HEK293 (cell line): ENCODE measurements around the gene FABP7.

ENCODE experiments used
- CTCF ChIA-PET: fragments of 350-600 bp; formaldehyde crosslinking; extraction: SDS; loops from one replicate; lab custom pipeline; 2021; ENCODE audit warnings: antibody characterized with exemption; lab: Yijun Ruan, JAX
- POLR2A ChIA-PET: fragments of 300-600 bp; formaldehyde crosslinking; extraction: SDS; loops from one replicate; lab custom pipeline; 2020; ENCODE audit warnings: antibody characterized with exemption, inconsistent platforms; lab: Yijun Ruan, JAX
- H3K27ac ChIP-seq: fragments of 200-500 bp; sonication (Bioruptor generic); 2 replicates; pipeline ENCODE4 v1.5.1; 2014; ENCODE audit warnings: low read depth, low read length, control low read depth, inconsistent platforms; ENCODE audit errors: extremely low read depth
- H3K36me3 ChIP-seq, 2 experiments: fragments of 200-500 bp in 1 of 2; sonication (Bioruptor generic) in 1 of 2; 1 replicate in 1 of 2; 2 replicates in 1 of 2; pipeline ENCODE4 v1.5.1; 2014 to 2017; ENCODE audit warnings: inconsistent platforms in 2 of 2, low read length in 2 of 2; ENCODE audit not compliant: control insufficient read depth in 2 of 2, insufficient read depth in 1 of 2
- H3K4me1 ChIP-seq: fragments of 200-500 bp; sonication (Bioruptor generic); 2 replicates; pipeline ENCODE4 v1.5.1; 2014; ENCODE audit warnings: mild to moderate bottlenecking, low read length, inconsistent platforms; ENCODE audit not compliant: control insufficient read depth, insufficient read depth
- H3K4me3 ChIP-seq: 2 replicates; pipeline ENCODE4 v1.5.1; 2011; ENCODE audit warnings: low read depth, mild to moderate bottlenecking, control low read depth, low read length, moderate library complexity
- H3K9me3 ChIP-seq: fragments of 200-500 bp; sonication (Bioruptor generic); 2 replicates; pipeline ENCODE4 v1.5.1; 2014; ENCODE audit warnings: low read depth, low read length, inconsistent platforms; ENCODE audit not compliant: control insufficient read depth, insufficient read depth
- HIC1 ChIP-seq: fragments of 450-650 bp; formaldehyde crosslinking; IDR thresholded peaks from 2 replicates; pipeline ENCODE4 v1.5.1; 2016; ENCODE audit warnings: missing biosample characterization, missing genetic modification characterization
- KLF1 ChIP-seq: fragments of 450-650 bp; formaldehyde crosslinking; IDR thresholded peaks from 2 replicates; pipeline ENCODE4 v1.5.1; 2016; ENCODE audit warnings: missing biosample characterization, missing genetic modification characterization
- KLF8 ChIP-seq: fragments of 450-650 bp; formaldehyde crosslinking; IDR thresholded peaks from 2 replicates; pipeline ENCODE4 v1.5.1; 2016; ENCODE audit warnings: missing biosample characterization, missing genetic modification characterization
- SALL2 ChIP-seq: fragments of 450-650 bp; formaldehyde crosslinking; IDR thresholded peaks from 2 replicates; pipeline ENCODE4 v1.5.0; 2017; ENCODE audit warnings: missing biosample characterization, mild to moderate bottlenecking, missing genetic modification characterization, borderline replicate concordance
- SP2 ChIP-seq: fragments of 450-650 bp; formaldehyde crosslinking; IDR thresholded peaks from 2 replicates; pipeline ENCODE4 v1.5.1; 2016; ENCODE audit warnings: missing biosample characterization, missing genetic modification characterization
- TCF7L2 ChIP-seq: IDR thresholded peaks from 2 replicates; pipeline ENCODE4 v1.6.1; 2011; ENCODE audit warnings: low read depth, mild to moderate bottlenecking, inconsistent platforms, low read length, moderate library complexity, borderline replicate concordance
- ZNF221 ChIP-seq: fragments of 450-650 bp; formaldehyde crosslinking; IDR thresholded peaks from 2 replicates; pipeline ENCODE4 v1.5.1; 2017; ENCODE audit warnings: missing biosample characterization, missing genetic modification characterization, borderline replicate concordance
- ZNF223 ChIP-seq: fragments of 450-650 bp; formaldehyde crosslinking; IDR thresholded peaks from 2 replicates; pipeline ENCODE4 v1.5.1; 2016; ENCODE audit warnings: missing biosample characterization, missing genetic modification characterization
- ZNF341 ChIP-seq: fragments of 450-650 bp; formaldehyde crosslinking; IDR thresholded peaks from 2 replicates; pipeline ENCODE4; 2016; ENCODE audit warnings: low read depth, missing biosample characterization, missing genetic modification characterization
- ZNF416 ChIP-seq: fragments of 450-650 bp; formaldehyde crosslinking; IDR thresholded peaks from 2 replicates; pipeline ENCODE4 v1.5.1; 2016; ENCODE audit warnings: missing biosample characterization, missing genetic modification characterization
- ZNF423 ChIP-seq: fragments of 450-650 bp; formaldehyde crosslinking; IDR thresholded peaks from 2 replicates; pipeline ENCODE4 v1.5.1; 2016; ENCODE audit warnings: missing biosample characterization, missing genetic modification characterization
- ZNF510 ChIP-seq: fragments of 450-650 bp; formaldehyde crosslinking; IDR thresholded peaks from 2 replicates; pipeline ENCODE4 v1.5.1; 2018; ENCODE audit warnings: mild to moderate bottlenecking, missing genetic modification characterization, missing biosample characterization; ENCODE audit not compliant: insufficient replicate concordance
- ZNF747 ChIP-seq: fragments of 450-650 bp; formaldehyde crosslinking; IDR thresholded peaks from 2 replicates; pipeline ENCODE4 v1.5.1; 2016; ENCODE audit warnings: missing biosample characterization, missing genetic modification characterization
- ZNF791 ChIP-seq: fragments of 450-650 bp; formaldehyde crosslinking; IDR thresholded peaks from 2 replicates; pipeline ENCODE4 v1.5.1; 2016; ENCODE audit warnings: missing biosample characterization, missing genetic modification characterization
- ZSCAN16 ChIP-seq: fragments of 450-650 bp; formaldehyde crosslinking; IDR thresholded peaks from 2 replicates; pipeline ENCODE4 v1.5.1; 2016; ENCODE audit warnings: missing biosample characterization, missing genetic modification characterization
- ZSCAN4 ChIP-seq: fragments of 450-650 bp; formaldehyde crosslinking; IDR thresholded peaks from 2 replicates; pipeline ENCODE4 v1.5.1; 2017; ENCODE audit warnings: missing biosample characterization, missing genetic modification characterization
- TF ChIP-seq, protein P1 (sequence below): fragments of 450-650 bp; formaldehyde crosslinking; IDR thresholded peaks from 2 replicates; pipeline ENCODE4 v1.5.1; 2016; ENCODE audit warnings: missing biosample characterization, missing genetic modification characterization

The FABP7 gene

DNA sequence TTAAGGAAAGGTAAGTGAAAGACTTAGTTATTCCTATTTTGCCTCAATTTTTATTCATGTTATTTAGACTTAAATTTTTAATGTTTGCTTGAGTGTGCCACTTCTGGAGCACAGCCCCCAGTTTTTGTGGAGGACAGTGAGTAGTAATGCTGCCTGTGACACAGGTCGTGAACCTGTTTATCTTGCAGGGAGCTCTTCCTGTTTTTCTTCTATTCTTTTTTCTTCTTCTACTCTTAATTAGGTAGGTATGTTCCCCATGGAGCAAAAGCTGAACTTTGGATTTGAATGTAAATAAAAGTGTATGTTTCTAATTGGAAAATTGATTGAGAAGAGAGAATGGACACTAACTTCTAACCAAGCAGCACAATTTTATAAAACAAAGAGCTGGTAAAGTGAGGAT, 21.9 kb downstream of the FABP7 start:
- H3K4me3 ChIP-seq: no peak overlapping the region
- TF ChIP-seq SP2 (tag by site-specific recombination) (no peak), TCF7L2 (no peak), ZNF221 (tag by site-specific recombination) (no peak), ZSCAN4 (tag by site-specific recombination) (no peak), ZNF416 (tag by site-specific recombination) (no peak), KLF8 (tag by site-specific recombination) (no peak), ZNF423 (no peak), ZSCAN16 (tag by site-specific recombination) (no peak), ZNF791 (no peak), ZNF341 (tag by site-specific recombination) (no peak), HIC1 (tag by site-specific recombination) (no peak)
- TF ChIP-seq, protein P1, sequence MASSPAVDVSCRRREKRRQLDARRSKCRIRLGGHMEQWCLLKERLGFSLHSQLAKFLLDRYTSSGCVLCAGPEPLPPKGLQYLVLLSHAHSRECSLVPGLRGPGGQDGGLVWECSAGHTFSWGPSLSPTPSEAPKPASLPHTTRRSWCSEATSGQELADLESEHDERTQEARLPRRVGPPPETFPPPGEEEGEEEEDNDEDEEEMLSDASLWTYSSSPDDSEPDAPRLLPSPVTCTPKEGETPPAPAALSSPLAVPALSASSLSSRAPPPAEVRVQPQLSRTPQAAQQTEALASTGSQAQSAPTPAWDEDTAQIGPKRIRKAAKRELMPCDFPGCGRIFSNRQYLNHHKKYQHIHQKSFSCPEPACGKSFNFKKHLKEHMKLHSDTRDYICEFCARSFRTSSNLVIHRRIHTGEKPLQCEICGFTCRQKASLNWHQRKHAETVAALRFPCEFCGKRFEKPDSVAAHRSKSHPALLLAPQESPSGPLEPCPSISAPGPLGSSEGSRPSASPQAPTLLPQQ: no peak
- H3K4me1 ChIP-seq: peaks cover 3% of the 10 kb centered on the region; the same call in 1 of the 2 replicates
- no peaks in the 10 kb centered on the region for H3K9me3 ChIP-seq
- H3K36me3 ChIP-seq: peaks cover 0 to 9% of the 10 kb centered on the region in 2 experiments; a peak in 1 of 3 replicates
- H3K27ac ChIP-seq: no peak overlapping the region
- CTCF ChIA-PET: interaction anchor here (0.7 to 3.3 kb wide), 7 partner anchors 8 to 310 kb away, joined by 3 to 16 read pairs (median 5); partner anchors contain the start of gene SMPDL3A
- POLR2A ChIA-PET: interaction anchor here (0.6 to 1.2 kb wide), 3 partner anchors 10 to 978 kb away, joined by 3 read pairs; no protein-coding TSS in a partner anchor

GRCh38 chr6:122803171-122803661, 23.7 kb downstream of the FABP7 start:
- Histone ChIP-seq H3K4me1 (peaks cover 3% of the 10 kb centered on the region; the same call in 1 of the 2 replicates), H3K4me3 (no peak overlapping the region), H3K27ac (no peak overlapping the region), H3K9me3 (no peaks in the 10 kb centered on the region), H3K36me3 (peaks cover 0 to 6% of the 10 kb centered on the region in 2 experiments; a peak in 1 of 3 replicates)
- ChIA-PET POLR2A (interaction anchor here (0.6 to 1.0 kb wide), 2 partner anchors 14 to 68 kb away, joined by 3 to 5 read pairs; partner anchors contain the start of gene SMPDL3A), CTCF (interaction anchor here (2.6 kb wide), 1 partner anchor 36 kb away, joined by 13 read pairs; no protein-coding TSS in a partner anchor)
- TF ChIP-seq SP2 (tag by site-specific recombination) (no peak), KLF8 (tag by site-specific recombination) (no peak), ZNF747 (tag by site-specific recombination) (no peak), KLF1 (tag by site-specific recombination) (no peak), ZNF510 (tag by site-specific recombination) (no peak), SALL2 (no peak), ZNF223 (no peak)
